Fibroblast of villous mesenchyme (primary cell): ENCODE measurements around the gene LCN10. TPM values are rescaled to one million over a fixed set of nuclear protein-coding genes. Genes with fewer than 3 reads are reported as not detected.

Experiments used
- DNase-seq: peaks from one replicate; pipeline ENCODE4 v3.0.0-alpha.2; 2010; ENCODE audit warnings: low read depth
- H3K4me3 ChIP-seq: 2 replicates; pipeline ENCODE4 v1.5.1; 2011; ENCODE audit warnings: low read depth, mild to moderate bottlenecking, low read length
- CTCF ChIP-seq: IDR thresholded peaks from 2 replicates; pipeline ENCODE4 v1.5.1; 2012; ENCODE audit warnings: low read depth, mild to moderate bottlenecking, low read length; ENCODE audit not compliant: insufficient read depth
- total RNA-seq: library from RNA; depleted of rRNA; stranded (reverse); fragments of >200 nt; gene quantifications from 2 replicates; pipeline ENCODE4 v1.2.3, GENCODE V29; 2012

LCN10 gene
- total RNA-seq, 1 donor, result under 0.01 TPM

GRCh38 chr9:136776947-136777346, 34.2 kb upstream of the LCN10 start:
- H3K4me3 ChIP-seq, result no peak overlapping the region
- no peak for TF ChIP-seq CTCF
- DNase-seq, result no peak

GRCh38 chr9:136775191-136775590, 32.5 kb upstream of the LCN10 start:
- DNase-seq, result no peak
- H3K4me3 ChIP-seq, result no peak overlapping the region
- TF ChIP-seq CTCF, result no peak

GRCh38 chr9:136774416-136775045, 31.8 kb upstream of the LCN10 start:
- no peak for DNase-seq
- H3K4me3 ChIP-seq, result no peak overlapping the region
- no peak for TF ChIP-seq CTCF

GRCh38 chr9:136773386-136774044, 30.8 kb upstream of the LCN10 start:
- DNase-seq, result no peak

GRCh38 chr9:136771907-136772415, 29.2 kb upstream of the LCN10 start:
- H3K4me3 ChIP-seq, result no peak overlapping the region
- TF ChIP-seq CTCF, result no peak
- DNase-seq, result no peak

More at GRCh38 chr9:136773386-136774044, 30.8 kb upstream of the LCN10 start:
- TF ChIP-seq CTCF, result no peak
- H3K4me3 ChIP-seq, result no peak overlapping the region

GRCh38 chr9:136769710-136770191, 27.0 kb upstream of the LCN10 start:
- peak; percentile 58 for TF ChIP-seq CTCF
- DNase-seq, result no peak
- H3K4me3 ChIP-seq, result no peak overlapping the region
